Mucosa of rectum (tissue), 2 donors: ENCODE measurements around the gene CTNND2.

Experiments
- H3K27ac ChIP-seq, 2 donors: one replicate each; pipeline ENCODE4 v1.7.0; 2013; ENCODE audit warnings: inconsistent platforms in 2 of 2, low read depth in 2 of 2, low read length in 2 of 2
- H3K27me3 ChIP-seq, 2 donors: one replicate each; pipeline ENCODE4 v1.7.0; 2013; ENCODE audit warnings: low read length in 2 of 2; ENCODE audit not compliant: control insufficient read depth in 2 of 2, insufficient read depth in 2 of 2
- H3K36me3 ChIP-seq, 2 donors: one replicate each; pipeline ENCODE4 v1.7.0; 2013; ENCODE audit warnings: low read length in 2 of 2; ENCODE audit not compliant: control insufficient read depth in 2 of 2, insufficient read depth in 2 of 2
- H3K4me1 ChIP-seq, 2 donors: one replicate each; pipeline ENCODE4 v1.7.0; 2013; ENCODE audit warnings: low read length in 2 of 2, mild to moderate bottlenecking in 1 of 2; ENCODE audit not compliant: control insufficient read depth in 2 of 2, insufficient read depth in 2 of 2
- H3K4me3 ChIP-seq, 2 donors: one replicate each; pipeline ENCODE4 v1.7.0; 2013; ENCODE audit warnings: low read length in 2 of 2
- H3K9ac ChIP-seq, 2 donors: one replicate each; pipeline ENCODE4 v1.7.0; 2013; ENCODE audit warnings: low read length in 2 of 2, low read depth in 1 of 2, mild to moderate bottlenecking in 1 of 2
- H3K9me3 ChIP-seq, 2 donors: one replicate each; pipeline ENCODE4 v1.7.0; 2013; ENCODE audit warnings: low read length in 2 of 2; ENCODE audit not compliant: control insufficient read depth in 2 of 2
- donor health status: healthy.
- donor health status: Normal muscosa, but diverticular disease.

CTNND2 gene

GRCh38 chr5:11520241-11520930 lies 383.9 kb downstream of the CTNND2 start:
- Histone ChIP-seq H3K4me1 (no peaks in the 10 kb centered on the region), H3K9ac (no peak overlapping the region), H3K27me3 (no peaks in the 10 kb centered on the region), H3K36me3 (no peaks in the 10 kb centered on the region), H3K27ac (no peak overlapping the region), H3K4me3 (no peak overlapping the region), H3K9me3 (no peaks in the 10 kb centered on the region)

DNA sequence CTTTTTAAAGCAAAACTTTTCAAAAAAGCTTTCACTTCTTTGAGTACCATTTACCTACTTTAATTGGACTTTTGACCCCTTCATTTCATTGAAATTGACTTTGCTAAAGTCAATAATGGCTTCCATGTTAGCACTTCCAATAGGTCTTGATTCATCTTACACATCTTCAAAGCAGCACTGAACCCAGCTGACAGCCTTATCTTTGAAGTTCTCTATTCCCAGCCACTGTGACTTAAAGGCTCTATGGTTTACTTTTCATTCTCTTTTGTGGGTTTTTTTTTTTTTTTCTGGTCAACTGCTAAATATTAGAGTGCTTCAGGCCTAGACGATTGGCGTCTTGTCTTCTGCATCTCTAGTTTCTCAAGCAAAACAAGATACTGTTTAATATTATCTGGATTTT lies 385.0 kb downstream of the CTNND2 start:
- Histone ChIP-seq H3K27ac (no peak overlapping the region), H3K36me3 (no peaks in the 10 kb centered on the region), H3K9me3 (no peaks in the 10 kb centered on the region), H3K4me1 (no peaks in the 10 kb centered on the region), H3K9ac (no peak overlapping the region), H3K4me3 (no peak overlapping the region), H3K27me3 (no peaks in the 10 kb centered on the region)

- no peak overlapping the region for H3K27ac ChIP-seq
- no peak overlapping the region for H3K4me3 ChIP-seq
- no peaks in the 10 kb centered on the region for H3K36me3 ChIP-seq
- H3K4me1 ChIP-seq: no peaks in the 10 kb centered on the region
- no peaks in the 10 kb centered on the region for H3K27me3 ChIP-seq
- no peak overlapping the region for H3K9ac ChIP-seq
- H3K9me3 ChIP-seq: no peaks in the 10 kb centered on the region
Observed at GRCh38 chr5:11518676-11519075, 385.6 kb downstream of the CTNND2 start.

DNA sequence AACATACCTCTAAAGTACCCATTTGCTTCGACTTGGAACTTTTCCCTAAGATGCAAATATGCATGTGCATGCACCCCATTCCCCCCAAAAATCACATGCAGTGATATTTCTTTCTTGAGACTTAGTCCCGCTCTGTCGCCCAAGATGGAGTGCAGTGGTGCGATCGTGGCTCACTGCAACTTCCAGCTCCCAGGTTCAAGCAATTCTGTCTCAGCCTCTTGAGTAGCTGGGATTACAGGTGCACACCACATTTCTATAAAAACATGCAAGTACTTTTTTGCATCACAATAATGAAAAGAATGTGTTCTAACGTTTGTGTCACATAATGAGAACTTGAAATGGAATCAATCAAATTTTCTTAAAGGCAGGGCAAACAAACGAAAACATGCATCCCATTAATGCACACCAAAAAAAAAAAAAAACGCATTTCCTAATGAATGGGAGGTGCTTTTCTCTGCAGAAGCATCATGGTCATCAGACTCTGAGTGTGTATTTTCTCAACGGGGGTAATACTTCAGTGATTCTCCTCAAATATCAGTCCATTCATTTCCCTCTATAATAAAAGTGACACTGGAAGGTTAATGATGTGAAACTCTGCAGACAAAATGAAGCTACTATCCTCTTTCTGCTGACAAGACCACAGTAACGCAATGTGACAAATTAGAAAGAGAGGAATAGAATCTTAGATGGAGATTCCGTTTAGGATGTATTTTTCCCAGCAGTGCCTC lies 389.4 kb downstream of the CTNND2 start:
- Histone ChIP-seq H3K9ac (no peak overlapping the region), H3K36me3 (no peaks in the 10 kb centered on the region), H3K27me3 (no peaks in the 10 kb centered on the region), H3K4me3 (no peak overlapping the region), H3K9me3 (no peaks in the 10 kb centered on the region), H3K4me1 (no peaks in the 10 kb centered on the region), H3K27ac (no peak overlapping the region)

- Histone ChIP-seq H3K4me3 (no peak overlapping the region), H3K36me3 (no peaks in the 10 kb centered on the region), H3K27me3 (no peaks in the 10 kb centered on the region), H3K27ac (no peak overlapping the region), H3K4me1 (no peaks in the 10 kb centered on the region), H3K9ac (no peak overlapping the region), H3K9me3 (no peaks in the 10 kb centered on the region)
Observed at GRCh38 chr5:11511878-11512277, 392.4 kb downstream of the CTNND2 start.

DNA sequence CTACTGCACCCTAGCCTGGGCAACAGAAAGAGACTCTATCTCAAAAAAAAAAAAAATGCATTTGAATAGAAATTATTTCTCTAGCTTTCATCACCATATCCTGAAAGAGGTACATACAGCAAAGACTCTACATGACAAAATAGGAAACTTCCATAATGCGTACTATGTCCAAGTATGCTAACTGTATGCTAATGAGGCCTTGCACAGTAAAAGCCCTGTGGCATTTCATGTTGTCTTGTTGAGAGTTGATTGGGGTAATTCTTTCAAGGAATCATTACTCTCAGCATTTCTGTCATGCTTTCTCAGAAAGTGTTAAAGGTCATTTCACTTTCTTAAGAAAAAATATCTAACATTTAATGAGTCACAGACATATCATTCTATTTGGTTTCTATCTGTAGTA lies 393.4 kb downstream of the CTNND2 start:
- H3K4me1 ChIP-seq: no peaks in the 10 kb centered on the region
- H3K9ac ChIP-seq: no peak overlapping the region
- H3K27ac ChIP-seq: no peak overlapping the region
- H3K4me3 ChIP-seq: no peak overlapping the region
- no peaks in the 10 kb centered on the region for H3K9me3 ChIP-seq
- no peaks in the 10 kb centered on the region for H3K27me3 ChIP-seq
- H3K36me3 ChIP-seq: no peaks in the 10 kb centered on the region

GRCh38 chr5:11509793-11510192 lies 394.5 kb downstream of the CTNND2 start:
- Histone ChIP-seq H3K9me3 (no peaks in the 10 kb centered on the region), H3K27ac (no peak overlapping the region), H3K36me3 (no peaks in the 10 kb centered on the region), H3K4me3 (no peak overlapping the region), H3K27me3 (no peaks in the 10 kb centered on the region), H3K9ac (no peak overlapping the region), H3K4me1 (no peaks in the 10 kb centered on the region)

GRCh38 chr5:11507156-11507910 lies 396.9 kb downstream of the CTNND2 start:
- no peaks in the 10 kb centered on the region for H3K27me3 ChIP-seq
- H3K36me3 ChIP-seq: no peaks in the 10 kb centered on the region
- H3K4me1 ChIP-seq: no peaks in the 10 kb centered on the region
- H3K27ac ChIP-seq: no peak overlapping the region
- no peak overlapping the region for H3K4me3 ChIP-seq
- no peaks in the 10 kb centered on the region for H3K9me3 ChIP-seq
- H3K9ac ChIP-seq: no peak overlapping the region

- no peaks in the 10 kb centered on the region for H3K9me3 ChIP-seq
- H3K4me1 ChIP-seq: no peaks in the 10 kb centered on the region
- H3K27ac ChIP-seq: no peak overlapping the region
- H3K9ac ChIP-seq: no peak overlapping the region
- no peaks in the 10 kb centered on the region for H3K27me3 ChIP-seq
- no peak overlapping the region for H3K4me3 ChIP-seq
- no peaks in the 10 kb centered on the region for H3K36me3 ChIP-seq
Observed at GRCh38 chr5:11504886-11505193, 399.4 kb downstream of the CTNND2 start.

DNA sequence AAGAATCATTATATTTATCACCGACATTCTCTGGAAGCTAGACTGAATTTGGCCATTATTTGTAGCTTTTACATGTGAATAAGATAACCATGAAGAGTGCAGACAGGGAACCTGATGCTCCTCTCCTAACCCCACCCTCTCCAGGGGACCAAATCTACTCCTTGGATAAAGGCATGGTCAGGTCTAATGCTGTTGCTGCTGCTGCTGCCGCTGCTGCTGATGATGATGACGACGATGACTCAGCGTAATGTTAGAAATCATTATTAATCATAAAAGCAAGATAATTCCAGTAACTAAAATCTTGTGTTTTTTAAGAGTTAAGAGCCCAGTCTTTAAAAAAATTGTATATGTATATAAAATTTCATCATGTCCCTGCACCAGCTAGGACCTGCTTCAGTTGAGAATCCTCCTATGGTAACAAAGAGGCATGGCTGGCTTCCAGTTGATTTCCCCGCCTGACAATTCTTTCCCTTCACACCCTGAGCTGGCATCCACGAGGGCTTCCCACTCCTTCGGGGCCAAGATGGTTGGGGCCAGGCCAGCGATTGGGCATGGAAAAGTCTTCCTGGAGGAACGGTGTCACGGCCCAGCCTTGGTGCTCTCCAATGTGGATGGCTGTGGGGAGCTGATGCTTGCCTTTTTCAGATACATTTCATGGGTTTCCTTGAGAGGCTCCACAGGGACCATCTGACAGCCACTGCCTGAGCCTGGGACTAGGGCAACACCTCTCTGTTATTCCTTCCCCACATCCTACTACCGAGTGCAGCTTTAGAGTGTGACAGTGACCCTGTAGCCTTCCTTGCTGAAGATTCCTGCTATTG lies 400.0 kb downstream of the CTNND2 start:
- Histone ChIP-seq H3K36me3 (no peaks in the 10 kb centered on the region), H3K27me3 (no peaks in the 10 kb centered on the region), H3K4me1 (no peaks in the 10 kb centered on the region), H3K27ac (no peak overlapping the region), H3K9ac (no peak overlapping the region), H3K9me3 (no peaks in the 10 kb centered on the region), H3K4me3 (no peak overlapping the region)
